Common myeloid progenitor, CD34-positive (primary cell): ENCODE data around the gene GASK1A.
"Not testable (repeated sequence)": the region's sequence is repeated elsewhere in the genome, so short reads cannot be mapped to it uniquely, and the experiment has no call there.

Experiments used
- CTCF ChIA-PET: fragments of 350-600 bp; sonication (Branson Sonifier 250); formaldehyde crosslinking; loops from one replicate; lab custom pipeline; 2021; ENCODE audit warnings: antibody characterized with exemption; lab: Charles Lee
- POLR2A ChIA-PET: fragments of 350-600 bp; sonication (Branson Sonifier 250); formaldehyde crosslinking; loops from one replicate; lab custom pipeline; 2021; ENCODE audit warnings: antibody characterized with exemption; lab: Charles Lee
- DNase-seq, 3 donors: peaks; one replicate each; pipeline versions ENCODE4 v3.0.0 to v3.0.0-alpha.2; 2013
- H3K27ac ChIP-seq, 2 experiments: 1 replicate in 1 of 2; 2 replicates in 1 of 2; pipeline ENCODE4 v1.7.0; 2013; ENCODE audit warnings: inconsistent platforms in 2 of 2, low read length in 2 of 2, mild to moderate bottlenecking in 2 of 2, low read depth in 1 of 2, moderate library complexity in 1 of 2; ENCODE audit not compliant: severe bottlenecking in 2 of 2, insufficient read depth in 1 of 2, poor library complexity in 1 of 2
- H3K27me3 ChIP-seq, 5 experiments: replicated peaks in 2 of 5; 1 replicate in 3 of 5; 2 replicates in 2 of 5; pipeline versions ENCODE4 v1.6.1 to v1.7.0; 2013; ENCODE audit warnings: low read length in 4 of 5, mild to moderate bottlenecking in 2 of 5, moderate library complexity in 2 of 5, inconsistent platforms in 1 of 5; ENCODE audit not compliant: insufficient read depth in 5 of 5, control insufficient read depth in 4 of 5
- H3K36me3 ChIP-seq, 4 experiments: 1 replicate in 2 of 4; 2 replicates in 2 of 4; pipeline versions ENCODE4 v1.6.1 to v1.7.0; 2013; ENCODE audit warnings: low read length in 3 of 4, control low read depth in 1 of 4, mild to moderate bottlenecking in 1 of 4; ENCODE audit not compliant: control insufficient read depth in 4 of 4, insufficient read depth in 4 of 4
- H3K4me1 ChIP-seq, 4 experiments: 1 replicate in 3 of 4; 2 replicates in 1 of 4; pipeline versions ENCODE4 v1.6.1 to v1.7.1; 2013; ENCODE audit warnings: low read length in 3 of 4, mild to moderate bottlenecking in 3 of 4, control low read depth in 1 of 4, inconsistent platforms in 1 of 4, moderate library complexity in 1 of 4; ENCODE audit not compliant: control insufficient read depth in 4 of 4, insufficient read depth in 4 of 4; ENCODE audit errors: control extremely low read depth in 1 of 4
- H3K4me3 ChIP-seq, 7 experiments: 1 replicate in 4 of 7; 2 replicates in 3 of 7; pipeline versions ENCODE4 v1.5.1 to v1.7.0; 2013; ENCODE audit warnings: mild to moderate bottlenecking in 7 of 7, low read length in 6 of 7, moderate library complexity in 6 of 7, inconsistent platforms in 2 of 7, low read depth in 2 of 7, control low read depth in 1 of 7; ENCODE audit not compliant: insufficient read depth in 4 of 7, control insufficient read depth in 1 of 7; ENCODE audit errors: extremely low read depth in 1 of 7
- H3K9me3 ChIP-seq, 5 experiments: 1 replicate in 4 of 5; 2 replicates in 1 of 5; pipeline versions ENCODE4 v1.6.1 to v1.7.1; 2013; ENCODE audit warnings: low read length in 4 of 5, mild to moderate bottlenecking in 2 of 5, inconsistent platforms in 1 of 5, low read depth in 1 of 5, moderate library complexity in 1 of 5; ENCODE audit not compliant: control insufficient read depth in 4 of 5, insufficient read depth in 2 of 5; ENCODE audit errors: control extremely low read depth in 1 of 5
- WGBS: methylation state at CpG from one replicate; pipeline ENCODE4 v1.1.5; 2013; ENCODE audit not compliant: insufficient coverage; 5-methylcytosine and 5-hydroxymethylcytosine counted together

GASK1A gene

DNA sequence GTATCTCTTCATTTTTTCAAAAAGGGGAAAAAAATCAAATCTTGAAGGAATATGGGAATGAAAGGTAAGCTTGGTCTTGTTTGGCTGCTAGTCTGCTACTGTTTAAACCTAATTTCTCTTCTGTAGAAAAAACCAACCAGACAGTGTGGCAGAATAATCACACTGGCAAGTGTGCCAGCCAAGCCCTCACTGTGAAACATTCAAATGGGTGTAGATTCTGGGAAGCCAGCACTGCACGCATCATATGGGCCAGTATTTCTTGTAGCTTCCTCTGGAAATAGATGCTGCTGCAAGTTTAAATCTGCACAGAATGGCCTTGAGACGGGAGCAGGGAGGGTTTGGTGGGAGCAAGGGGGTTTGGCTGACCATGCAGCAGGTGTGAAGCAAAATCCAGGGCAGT lies 64.7 kb downstream of the GASK1A start:
- CTCF ChIA-PET, result no interaction called here

GRCh38 chr3:43045079-43045478 lies 66.0 kb downstream of the GASK1A start:
- POLR2A ChIA-PET, H3K4me3 ChIP-seq, H3K4me1 ChIP-seq, H3K36me3 ChIP-seq, CTCF ChIA-PET, DNase-seq, H3K27ac ChIP-seq, H3K27me3 ChIP-seq: not testable (repeated sequence)
- peaks cover 0 to 59% (median 13%) of the 10 kb centered on the region in 5 experiments for H3K9me3 ChIP-seq

More for the DNA sequence above, 64.7 kb downstream of the GASK1A start:
- POLR2A ChIA-PET, result no interaction called here
- H3K4me1 ChIP-seq, result no peaks in the 10 kb centered on the region
- DNase-seq, result no peak
- H3K4me3 ChIP-seq, result peak overlapping the region in 1 of 7 experiments; percentile 6
- WGBS, result 100% methylated on average over 1 of the region's 2 CpGs
- no peaks in the 10 kb centered on the region for H3K36me3 ChIP-seq
- peaks cover 0 to 50% (median 13%) of the 10 kb centered on the region in 5 experiments for H3K9me3 ChIP-seq
- no peaks in the 10 kb centered on the region for H3K27me3 ChIP-seq
- no peak overlapping the region for H3K27ac ChIP-seq

DNA sequence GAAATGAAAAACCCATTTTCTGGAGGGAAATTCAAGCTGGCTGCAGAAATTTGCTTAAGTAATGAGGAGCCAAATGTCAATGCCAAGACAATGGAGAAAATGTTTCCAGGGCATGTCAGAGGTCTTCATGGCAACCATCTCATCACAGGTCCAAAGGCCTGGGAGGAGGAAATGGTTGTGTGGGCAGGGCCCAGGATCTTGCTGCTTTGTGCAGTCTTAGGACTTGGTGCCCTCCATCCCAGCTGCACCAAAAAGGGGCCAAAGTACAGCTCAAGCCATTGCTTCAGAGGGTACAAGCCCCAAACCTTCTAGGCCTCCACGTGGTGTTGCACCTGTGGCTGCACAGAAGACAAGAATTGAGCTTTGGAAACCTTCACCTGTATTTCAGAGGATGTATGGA lies 67.5 kb downstream of the GASK1A start:
- Histone ChIP-seq H3K27me3 (no peaks in the 10 kb centered on the region), H3K4me1 (no peaks in the 10 kb centered on the region), H3K9me3 (peaks cover 0 to 71% (median 17%) of the 10 kb centered on the region in 5 experiments), H3K4me3 (no peak overlapping the region), H3K27ac (no peak overlapping the region), H3K36me3 (no peaks in the 10 kb centered on the region)
- WGBS, result 89% methylated on average over 1 of the region's 1 CpG
- POLR2A ChIA-PET, result interaction anchor here (0.6 kb wide), 1 partner anchor 842 kb away, joined by 3 read pairs; no protein-coding TSS in a partner anchor
- CTCF ChIA-PET, result no interaction called here
- DNase-seq, result no peak

DNA sequence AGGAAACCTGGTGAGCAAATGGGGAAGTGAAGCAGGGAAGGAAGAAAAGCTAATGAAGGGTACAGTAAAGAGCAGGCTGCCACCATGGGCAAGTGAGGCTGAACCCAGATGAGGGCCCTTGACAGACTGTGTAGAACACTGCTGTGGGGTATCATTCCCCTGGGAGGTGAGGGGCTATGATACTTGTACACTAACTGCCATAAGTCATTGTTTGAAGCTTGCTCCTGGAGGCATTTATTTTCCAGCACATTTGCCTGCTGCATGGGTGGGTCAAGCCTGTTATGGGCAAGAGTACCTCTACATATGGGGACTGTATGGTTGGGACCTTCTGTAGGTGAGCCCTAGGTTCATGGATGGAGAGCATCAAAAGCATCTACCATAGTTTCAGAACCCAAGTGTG lies 69.4 kb downstream of the GASK1A start:
- no peaks in the 10 kb centered on the region for H3K4me1 ChIP-seq
- H3K27me3 ChIP-seq, result no peaks in the 10 kb centered on the region
- no peak overlapping the region for H3K4me3 ChIP-seq
- no peak overlapping the region for H3K27ac ChIP-seq
- CTCF ChIA-PET, result no interaction called here
- POLR2A ChIA-PET, result no interaction called here
- H3K9me3 ChIP-seq, result peaks cover 0 to 80% (median 17%) of the 10 kb centered on the region in 5 experiments
- DNase-seq, result no peak
- H3K36me3 ChIP-seq, result no peaks in the 10 kb centered on the region

GRCh38 chr3:43053291-43053690 lies 74.2 kb downstream of the GASK1A start:
- Histone ChIP-seq H3K4me1 (no peaks in the 10 kb centered on the region), H3K36me3 (no peaks in the 10 kb centered on the region), H3K9me3 (peaks cover 0 to 45% (median 7%) of the 10 kb centered on the region in 5 experiments), H3K27ac (no peak overlapping the region), H3K27me3 (no peaks in the 10 kb centered on the region), H3K4me3 (no peak overlapping the region)
- CTCF ChIA-PET, result no interaction called here
- DNase-seq, result no peak
- POLR2A ChIA-PET, result no interaction called here
- WGBS, result 100% methylated on average over 4 of the region's 12 CpGs

- ChIA-PET CTCF (no interaction called here), POLR2A (no interaction called here)
- Histone ChIP-seq H3K4me3 (no peak overlapping the region), H3K27me3 (no peaks in the 10 kb centered on the region), H3K36me3 (no peaks in the 10 kb centered on the region), H3K4me1 (no peaks in the 10 kb centered on the region), H3K9me3 (peaks cover 0 to 34% (median 7%) of the 10 kb centered on the region in 5 experiments), H3K27ac (no peak overlapping the region)
- 98% methylated on average over 4 of the region's 5 CpGs for WGBS
- DNase-seq, result no peak
Measured at GRCh38 chr3:43054754-43055153, 75.6 kb downstream of the GASK1A start.

- DNase-seq, result no peak
- POLR2A ChIA-PET, result no interaction called here
- no peaks in the 10 kb centered on the region for H3K4me1 ChIP-seq
- CTCF ChIA-PET, result no interaction called here
- H3K27ac ChIP-seq, result no peak overlapping the region
- H3K27me3 ChIP-seq, result no peaks in the 10 kb centered on the region
- peaks cover 0 to 29% (median 7%) of the 10 kb centered on the region in 5 experiments for H3K9me3 ChIP-seq
- H3K4me3 ChIP-seq, result no peak overlapping the region
- WGBS, result 89% methylated on average over 6 of the region's 7 CpGs
- H3K36me3 ChIP-seq, result no peaks in the 10 kb centered on the region
Measured at GRCh38 chr3:43055393-43055792, 76.3 kb downstream of the GASK1A start.
